ENCODE results near the gene UGT2B15.
"Not testable (repeated sequence)": the region's sequence is repeated elsewhere in the genome, so short reads cannot be mapped to it uniquely, and the experiment has no call there.

UGT2B15 gene

DNA sequence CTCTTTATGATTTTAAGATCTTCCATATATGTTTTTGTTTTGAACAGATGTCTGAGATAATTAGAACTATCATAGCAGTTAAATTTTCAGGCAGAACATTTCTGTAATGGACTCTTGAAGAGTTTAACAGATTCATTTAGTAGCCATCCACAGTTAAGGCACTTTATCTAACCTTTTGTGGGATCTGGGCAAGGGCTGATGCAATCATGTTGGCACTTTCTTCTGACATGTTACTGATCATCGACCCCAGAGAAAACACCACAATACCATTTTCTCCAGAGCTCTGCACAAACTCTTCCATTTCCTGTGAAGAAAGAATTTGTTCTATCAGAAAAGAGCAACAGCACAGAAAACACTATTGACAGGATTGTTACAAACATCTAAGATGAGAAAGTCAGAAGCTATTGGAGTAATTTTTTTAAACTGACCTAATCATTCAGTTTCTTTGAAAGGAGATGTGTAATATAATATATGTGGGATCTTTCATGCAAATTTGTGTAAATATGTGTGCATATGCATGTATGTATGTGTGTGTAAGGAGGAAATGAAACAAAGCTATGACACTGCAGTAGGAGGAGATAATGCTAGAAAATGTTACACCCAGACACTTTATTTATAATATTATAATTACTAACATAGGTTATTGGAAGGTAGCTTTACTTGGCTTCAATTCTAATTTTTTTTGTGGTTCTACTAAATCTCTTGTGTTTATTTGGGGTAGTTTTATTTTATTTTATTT lies 7.4 kb downstream of the UGT2B15 start:
- H3K4me1 ChIP-seq (ENCODE audit: control insufficient read depth, low read length); H3K9me3 ChIP-seq (ENCODE audit: control insufficient read depth, insufficient read depth, low read length); H3K36me3 ChIP-seq (ENCODE audit: control insufficient read depth, low read length); H3K9me2 ChIP-seq (replicated peaks; ENCODE audit: control insufficient read depth, low read length); H3K27ac ChIP-seq (ENCODE audit: low read depth, low read length); H3F3A ChIP-seq (ENCODE audit: control insufficient read depth, insufficient read depth); H3K4me2 ChIP-seq (ENCODE audit: low read length); H4K20me1 ChIP-seq (ENCODE audit: control insufficient read depth, insufficient read depth, low read depth, low read length); H3K4me3 ChIP-seq (ENCODE audit: low read length); H3K79me2 ChIP-seq (ENCODE audit: control insufficient read depth, low read length); H3K27me3 ChIP-seq (ENCODE audit: control insufficient read depth, low read length): not testable (repeated sequence)

DNA sequence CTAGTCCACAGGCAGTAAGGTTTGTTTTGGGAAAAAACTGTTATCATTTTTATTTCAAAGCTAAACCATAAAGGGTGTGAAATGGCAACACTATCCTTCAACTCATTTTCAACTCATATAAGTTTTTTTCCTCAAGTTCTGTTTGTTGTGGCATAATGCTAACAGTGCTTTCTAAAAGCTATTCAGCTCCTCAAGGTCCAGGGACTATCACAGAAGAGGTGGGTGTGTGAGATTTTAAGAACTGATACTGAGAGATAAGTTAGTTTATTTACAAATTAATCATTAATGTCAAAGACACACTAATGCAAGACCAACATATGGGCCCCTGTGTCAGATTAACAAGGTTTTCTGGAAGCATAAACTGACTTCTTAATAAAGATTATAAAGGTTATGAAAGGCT lies 11.8 kb downstream of the UGT2B15 start:
- Histone ChIP-seq H3K36me3 (ENCODE audit: control insufficient read depth, low read length) (no peaks in the 10 kb centered on the region), H3K27me3 (ENCODE audit: control insufficient read depth, low read length) (no peaks in the 10 kb centered on the region), H3K9me3 (ENCODE audit: control insufficient read depth, insufficient read depth, low read length) (no peaks in the 10 kb centered on the region), H3K9me2 (replicated peaks; ENCODE audit: control insufficient read depth, low read length) (no peaks in the 10 kb centered on the region), H3K4me2 (ENCODE audit: low read length) (no peak overlapping the region), H3K4me3 (ENCODE audit: low read length) (no peak overlapping the region), H3K4me1 (ENCODE audit: control insufficient read depth, low read length) (no peaks in the 10 kb centered on the region), H3K79me2 (ENCODE audit: control insufficient read depth, low read length) (no peaks in the 10 kb centered on the region), H3K27ac (ENCODE audit: low read depth, low read length) (no peak overlapping the region), H4K20me1 (ENCODE audit: control insufficient read depth, insufficient read depth, low read depth, low read length) (no peaks in the 10 kb centered on the region), H3F3A (ENCODE audit: control insufficient read depth, insufficient read depth) (no peaks in the 10 kb centered on the region)
- no peak for TF ChIP-seq EZH2phosphoT487 (IDR thresholded peaks at IDR 0.05; ENCODE audit: borderline replicate concordance, low read length)
- TF ChIP-seq, protein P1, sequence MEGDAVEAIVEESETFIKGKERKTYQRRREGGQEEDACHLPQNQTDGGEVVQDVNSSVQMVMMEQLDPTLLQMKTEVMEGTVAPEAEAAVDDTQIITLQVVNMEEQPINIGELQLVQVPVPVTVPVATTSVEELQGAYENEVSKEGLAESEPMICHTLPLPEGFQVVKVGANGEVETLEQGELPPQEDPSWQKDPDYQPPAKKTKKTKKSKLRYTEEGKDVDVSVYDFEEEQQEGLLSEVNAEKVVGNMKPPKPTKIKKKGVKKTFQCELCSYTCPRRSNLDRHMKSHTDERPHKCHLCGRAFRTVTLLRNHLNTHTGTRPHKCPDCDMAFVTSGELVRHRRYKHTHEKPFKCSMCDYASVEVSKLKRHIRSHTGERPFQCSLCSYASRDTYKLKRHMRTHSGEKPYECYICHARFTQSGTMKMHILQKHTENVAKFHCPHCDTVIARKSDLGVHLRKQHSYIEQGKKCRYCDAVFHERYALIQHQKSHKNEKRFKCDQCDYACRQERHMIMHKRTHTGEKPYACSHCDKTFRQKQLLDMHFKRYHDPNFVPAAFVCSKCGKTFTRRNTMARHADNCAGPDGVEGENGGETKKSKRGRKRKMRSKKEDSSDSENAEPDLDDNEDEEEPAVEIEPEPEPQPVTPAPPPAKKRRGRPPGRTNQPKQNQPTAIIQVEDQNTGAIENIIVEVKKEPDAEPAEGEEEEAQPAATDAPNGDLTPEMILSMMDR (IDR thresholded peaks at IDR 0.05; ENCODE audit: low read depth, low read length, poor library complexity, severe bottlenecking): no peak

DNA sequence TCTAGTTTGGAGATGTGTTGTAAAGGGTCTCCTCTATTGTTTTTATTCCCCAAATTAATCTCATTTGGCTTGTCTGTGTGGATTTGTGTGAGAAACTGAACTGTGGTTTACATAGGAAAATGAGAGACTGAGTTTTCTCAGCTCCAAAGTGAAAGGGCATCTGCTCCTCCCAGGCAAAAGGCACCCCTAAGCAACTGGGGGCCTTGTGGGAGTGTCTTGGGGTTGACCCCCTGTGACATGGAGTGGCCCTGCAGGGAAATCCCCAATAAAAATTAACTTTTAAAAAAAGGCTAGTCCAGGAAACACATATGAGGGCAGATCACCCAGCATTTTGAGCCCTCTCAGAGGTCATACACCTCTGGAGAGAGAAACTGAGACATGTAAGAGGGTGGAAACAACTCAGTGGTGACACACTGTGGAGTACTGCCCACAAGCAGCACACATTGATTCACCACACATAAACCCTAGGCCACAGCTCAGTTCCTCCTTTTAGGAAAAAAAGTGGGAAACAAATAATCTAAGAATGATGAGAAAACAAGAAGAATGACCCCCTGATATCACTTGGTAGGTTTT lies 13.3 kb downstream of the UGT2B15 start:
- H3K27ac ChIP-seq (ENCODE audit: low read depth, low read length); H3K4me2 ChIP-seq (ENCODE audit: low read length): not testable (repeated sequence)

DNA sequence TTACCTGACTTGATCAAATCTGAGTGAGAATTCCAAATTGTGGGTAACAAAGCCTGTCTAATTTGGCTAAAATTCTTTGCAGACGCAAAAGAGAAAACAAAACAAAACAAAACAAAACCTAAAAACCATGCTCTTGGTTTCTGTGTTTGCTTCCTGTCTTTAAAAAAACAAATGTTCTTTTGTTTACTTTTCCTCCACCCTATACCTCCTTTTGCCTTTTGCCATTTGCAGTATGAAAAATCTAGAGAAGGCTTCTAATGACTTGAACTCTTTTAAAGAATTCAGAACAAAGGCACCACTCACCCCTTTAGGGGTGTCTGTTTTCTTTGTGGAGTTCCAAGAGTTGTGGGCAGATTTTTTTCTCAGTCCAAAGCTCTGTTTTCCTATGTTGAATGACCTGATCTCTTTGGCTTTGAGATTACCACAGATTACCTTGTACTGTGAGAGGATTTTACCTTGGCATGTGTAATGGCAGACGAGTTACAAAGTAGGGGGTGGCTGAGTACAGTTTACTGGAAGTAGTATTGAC lies 13.9 kb downstream of the UGT2B15 start:
- H3K4me2 ChIP-seq (ENCODE audit: low read length); H3K4me1 ChIP-seq (ENCODE audit: control insufficient read depth, low read length); H3K79me2 ChIP-seq (ENCODE audit: control insufficient read depth, low read length); H3K27ac ChIP-seq (ENCODE audit: low read depth, low read length); H3K9me2 ChIP-seq (replicated peaks; ENCODE audit: control insufficient read depth, low read length); H4K20me1 ChIP-seq (ENCODE audit: control insufficient read depth, insufficient read depth, low read depth, low read length); H3K27me3 ChIP-seq (ENCODE audit: control insufficient read depth, low read length); H3K36me3 ChIP-seq (ENCODE audit: control insufficient read depth, low read length); H3F3A ChIP-seq (ENCODE audit: control insufficient read depth, insufficient read depth); H3K9me3 ChIP-seq (ENCODE audit: control insufficient read depth, insufficient read depth, low read length); H3K4me3 ChIP-seq (ENCODE audit: low read length): not testable (repeated sequence)

More for the DNA sequence above, 13.3 kb downstream of the UGT2B15 start:
- H3K9me3 ChIP-seq (ENCODE audit: control insufficient read depth, insufficient read depth, low read length); H3K9me2 ChIP-seq (replicated peaks; ENCODE audit: control insufficient read depth, low read length); H4K20me1 ChIP-seq (ENCODE audit: control insufficient read depth, insufficient read depth, low read depth, low read length); H3K36me3 ChIP-seq (ENCODE audit: control insufficient read depth, low read length); H3K27me3 ChIP-seq (ENCODE audit: control insufficient read depth, low read length); H3K79me2 ChIP-seq (ENCODE audit: control insufficient read depth, low read length); H3F3A ChIP-seq (ENCODE audit: control insufficient read depth, insufficient read depth); H3K4me3 ChIP-seq (ENCODE audit: low read length); H3K4me1 ChIP-seq (ENCODE audit: control insufficient read depth, low read length): not testable (repeated sequence)

Measured in DOHH2 (cell line).